ENCODE data around the gene CRADD.

- TF ChIP-seq, protein P1, sequence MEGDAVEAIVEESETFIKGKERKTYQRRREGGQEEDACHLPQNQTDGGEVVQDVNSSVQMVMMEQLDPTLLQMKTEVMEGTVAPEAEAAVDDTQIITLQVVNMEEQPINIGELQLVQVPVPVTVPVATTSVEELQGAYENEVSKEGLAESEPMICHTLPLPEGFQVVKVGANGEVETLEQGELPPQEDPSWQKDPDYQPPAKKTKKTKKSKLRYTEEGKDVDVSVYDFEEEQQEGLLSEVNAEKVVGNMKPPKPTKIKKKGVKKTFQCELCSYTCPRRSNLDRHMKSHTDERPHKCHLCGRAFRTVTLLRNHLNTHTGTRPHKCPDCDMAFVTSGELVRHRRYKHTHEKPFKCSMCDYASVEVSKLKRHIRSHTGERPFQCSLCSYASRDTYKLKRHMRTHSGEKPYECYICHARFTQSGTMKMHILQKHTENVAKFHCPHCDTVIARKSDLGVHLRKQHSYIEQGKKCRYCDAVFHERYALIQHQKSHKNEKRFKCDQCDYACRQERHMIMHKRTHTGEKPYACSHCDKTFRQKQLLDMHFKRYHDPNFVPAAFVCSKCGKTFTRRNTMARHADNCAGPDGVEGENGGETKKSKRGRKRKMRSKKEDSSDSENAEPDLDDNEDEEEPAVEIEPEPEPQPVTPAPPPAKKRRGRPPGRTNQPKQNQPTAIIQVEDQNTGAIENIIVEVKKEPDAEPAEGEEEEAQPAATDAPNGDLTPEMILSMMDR (conservative IDR thresholded peaks at IDR 0.05; ENCODE audit: low read depth, low read length) = no peak
- no peak for TF ChIP-seq MAFK (IDR thresholded peaks at IDR 0.05; ENCODE audit: low read depth, low read length)
- no peak for TF ChIP-seq POLR2A (IDR thresholded peaks at IDR 0.05; ENCODE audit: low read depth, low read length)
- TF ChIP-seq FOS (IDR thresholded peaks at IDR 0.05; ENCODE audit: low read depth, low read length) = no peak
- TF ChIP-seq CEBPB (IDR thresholded peaks at IDR 0.05; ENCODE audit: low read depth, low read length) = no peak
- no peak for TF ChIP-seq RFX5 (IDR thresholded peaks at IDR 0.05; ENCODE audit: low read depth, low read length)
- TF ChIP-seq RAD21 (IDR thresholded peaks at IDR 0.05; ENCODE audit: low read length) = no peak
- TF ChIP-seq, protein P2, sequence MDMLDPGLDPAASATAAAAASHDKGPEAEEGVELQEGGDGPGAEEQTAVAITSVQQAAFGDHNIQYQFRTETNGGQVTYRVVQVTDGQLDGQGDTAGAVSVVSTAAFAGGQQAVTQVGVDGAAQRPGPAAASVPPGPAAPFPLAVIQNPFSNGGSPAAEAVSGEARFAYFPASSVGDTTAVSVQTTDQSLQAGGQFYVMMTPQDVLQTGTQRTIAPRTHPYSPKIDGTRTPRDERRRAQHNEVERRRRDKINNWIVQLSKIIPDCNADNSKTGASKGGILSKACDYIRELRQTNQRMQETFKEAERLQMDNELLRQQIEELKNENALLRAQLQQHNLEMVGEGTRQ (IDR thresholded peaks at IDR 0.05; ENCODE audit: low read depth, low read length) = no peak
- TF ChIP-seq BHLHE40 (IDR thresholded peaks at IDR 0.05; ENCODE audit: low read depth, low read length) = no peak
- no peak for TF ChIP-seq RCOR1 (IDR thresholded peaks at IDR 0.05; ENCODE audit: insufficient replicate concordance, low read length)
Observed at GRCh38 chr12:93798279-93799151, 121.3 kb downstream of the CRADD start.

Data from IMR-90 (cell line).